Measurements from ENCODE around the gene A3GALT2.

The A3GALT2 gene

DNA sequence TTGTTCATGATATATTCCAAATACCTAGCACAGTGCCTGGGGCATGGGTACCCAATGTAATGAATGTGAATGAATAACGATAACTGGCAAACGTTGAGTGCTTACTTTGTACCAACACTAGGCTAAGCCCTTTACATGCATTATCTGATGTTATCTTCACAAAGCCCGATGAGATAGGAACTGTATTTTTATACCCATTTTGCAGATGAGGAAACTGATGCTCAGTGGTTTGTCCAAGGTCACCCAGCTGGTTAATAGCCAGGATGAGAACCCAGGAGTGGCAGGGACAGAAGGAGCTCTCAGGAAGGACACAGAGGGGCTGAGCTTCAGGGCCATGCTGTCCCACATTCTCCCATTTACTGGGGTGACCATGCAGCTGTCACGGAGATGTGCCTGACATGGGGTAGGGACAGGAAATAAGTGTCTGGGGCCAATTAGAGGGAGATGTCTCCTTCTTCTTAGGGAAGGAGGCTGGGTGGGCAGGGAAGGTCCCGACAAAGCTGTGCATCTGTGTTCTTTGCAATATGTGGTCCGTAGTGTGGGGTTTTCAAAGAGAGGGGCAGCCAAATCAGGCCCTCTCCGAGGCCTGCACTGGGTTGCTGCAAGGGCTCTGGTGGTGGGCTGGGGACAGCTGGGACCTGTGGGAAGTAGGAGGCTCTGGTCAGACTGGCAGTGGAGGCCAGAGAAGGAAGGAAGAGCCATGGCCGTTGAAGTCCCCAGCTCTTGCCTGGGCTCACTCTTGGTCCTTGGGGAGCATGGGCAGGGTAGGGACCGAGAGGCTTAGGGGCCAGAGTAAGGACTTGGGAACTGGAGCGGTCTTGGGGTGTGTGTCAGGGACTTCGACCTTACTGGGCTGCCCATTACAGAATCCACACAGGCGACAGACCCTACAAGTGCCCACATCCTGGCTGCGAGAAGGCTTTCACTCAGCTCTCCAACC, 26.6 kb downstream of the A3GALT2 start:
- no peak for TF ChIP-seq FOXP2 (optimal IDR thresholded peaks at IDR 0.05; ENCODE audit: borderline replicate concordance, extremely low read depth, extremely low read length, insufficient read depth)
- no peak for TF ChIP-seq POLR2AphosphoS5 (IDR thresholded peaks at IDR 0.05; ENCODE audit: low read depth, low read length)
- no peak for TF ChIP-seq SIN3A (IDR thresholded peaks at IDR 0.05; ENCODE audit: borderline replicate concordance, insufficient read depth, low read length)
- no peak for TF ChIP-seq TAF1 (IDR thresholded peaks at IDR 0.05; ENCODE audit: borderline replicate concordance, insufficient read depth, low read length)

DNA sequence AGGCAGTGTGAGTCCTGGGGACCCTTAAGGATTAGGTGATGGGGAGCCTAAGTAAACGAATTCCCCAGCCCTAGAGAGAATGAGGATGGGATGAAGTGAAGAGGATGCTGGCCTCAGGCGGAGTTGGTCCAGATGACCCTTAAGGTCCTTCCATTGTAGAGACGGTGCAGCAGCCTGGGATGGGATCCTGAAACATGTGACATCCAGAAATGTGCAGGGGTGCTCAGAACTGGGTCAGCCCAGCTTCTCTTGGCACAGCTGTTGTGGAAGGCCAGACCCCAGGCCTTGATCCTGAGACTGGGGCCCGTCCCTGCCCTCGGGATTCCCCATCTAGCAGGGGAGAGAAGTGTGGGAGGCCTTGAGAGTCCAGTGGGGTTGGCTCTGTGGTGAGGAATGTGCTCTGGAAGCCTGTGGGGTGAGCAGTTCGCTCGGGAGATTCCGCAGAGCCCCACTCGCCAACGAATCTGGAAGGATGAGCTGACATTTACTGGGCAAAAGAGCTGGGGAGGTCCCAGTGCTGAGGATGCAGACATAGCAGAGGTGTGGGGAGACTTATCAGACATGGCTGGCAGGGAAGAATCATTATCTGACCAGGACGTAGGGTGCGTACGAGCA, 28.1 kb downstream of the A3GALT2 start:
- TF ChIP-seq, protein P1, sequence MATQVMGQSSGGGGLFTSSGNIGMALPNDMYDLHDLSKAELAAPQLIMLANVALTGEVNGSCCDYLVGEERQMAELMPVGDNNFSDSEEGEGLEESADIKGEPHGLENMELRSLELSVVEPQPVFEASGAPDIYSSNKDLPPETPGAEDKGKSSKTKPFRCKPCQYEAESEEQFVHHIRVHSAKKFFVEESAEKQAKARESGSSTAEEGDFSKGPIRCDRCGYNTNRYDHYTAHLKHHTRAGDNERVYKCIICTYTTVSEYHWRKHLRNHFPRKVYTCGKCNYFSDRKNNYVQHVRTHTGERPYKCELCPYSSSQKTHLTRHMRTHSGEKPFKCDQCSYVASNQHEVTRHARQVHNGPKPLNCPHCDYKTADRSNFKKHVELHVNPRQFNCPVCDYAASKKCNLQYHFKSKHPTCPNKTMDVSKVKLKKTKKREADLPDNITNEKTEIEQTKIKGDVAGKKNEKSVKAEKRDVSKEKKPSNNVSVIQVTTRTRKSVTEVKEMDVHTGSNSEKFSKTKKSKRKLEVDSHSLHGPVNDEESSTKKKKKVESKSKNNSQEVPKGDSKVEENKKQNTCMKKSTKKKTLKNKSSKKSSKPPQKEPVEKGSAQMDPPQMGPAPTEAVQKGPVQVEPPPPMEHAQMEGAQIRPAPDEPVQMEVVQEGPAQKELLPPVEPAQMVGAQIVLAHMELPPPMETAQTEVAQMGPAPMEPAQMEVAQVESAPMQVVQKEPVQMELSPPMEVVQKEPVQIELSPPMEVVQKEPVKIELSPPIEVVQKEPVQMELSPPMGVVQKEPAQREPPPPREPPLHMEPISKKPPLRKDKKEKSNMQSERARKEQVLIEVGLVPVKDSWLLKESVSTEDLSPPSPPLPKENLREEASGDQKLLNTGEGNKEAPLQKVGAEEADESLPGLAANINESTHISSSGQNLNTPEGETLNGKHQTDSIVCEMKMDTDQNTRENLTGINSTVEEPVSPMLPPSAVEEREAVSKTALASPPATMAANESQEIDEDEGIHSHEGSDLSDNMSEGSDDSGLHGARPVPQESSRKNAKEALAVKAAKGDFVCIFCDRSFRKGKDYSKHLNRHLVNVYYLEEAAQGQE (IDR thresholded peaks at IDR 0.05; ENCODE audit: insufficient read depth in 1 of 2, low read depth in 2 of 2, low read length in 2 of 2) = no peak
- TF ChIP-seq POLR2AphosphoS5 (IDR thresholded peaks at IDR 0.05; ENCODE audit: low read depth, low read length) (no peak), SIN3A (IDR thresholded peaks at IDR 0.05; ENCODE audit: borderline replicate concordance, insufficient read depth, low read length) (no peak), FOXP2 (optimal IDR thresholded peaks at IDR 0.05; ENCODE audit: borderline replicate concordance, extremely low read depth, extremely low read length, insufficient read depth) (no peak)

DNA sequence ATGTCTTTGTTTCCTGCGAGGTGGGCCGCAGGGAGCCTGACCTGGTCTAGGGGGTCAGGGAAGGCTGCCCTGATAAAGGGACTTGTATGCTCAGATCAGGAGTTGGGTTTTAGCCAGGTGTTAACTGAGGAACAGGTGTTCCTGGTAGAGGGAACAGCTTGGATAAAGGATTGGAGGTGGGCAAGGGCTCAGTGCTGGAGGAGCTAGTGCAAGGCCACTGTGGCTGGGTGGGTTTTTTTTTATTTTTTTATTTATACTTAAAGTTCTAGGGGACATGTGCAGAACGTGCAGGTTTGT, 31.1 kb downstream of the A3GALT2 start:
- TF ChIP-seq FOXP2 (optimal IDR thresholded peaks at IDR 0.05; ENCODE audit: borderline replicate concordance, extremely low read depth, extremely low read length, insufficient read depth) (no peak), TAF1 (IDR thresholded peaks at IDR 0.05; ENCODE audit: borderline replicate concordance, insufficient read depth, low read length) (no peak), SIN3A (IDR thresholded peaks at IDR 0.05; ENCODE audit: borderline replicate concordance, insufficient read depth, low read length) (no peak), POLR2AphosphoS5 (IDR thresholded peaks at IDR 0.05; ENCODE audit: low read depth, low read length) (no peak)
- TF ChIP-seq, protein P1 (IDR thresholded peaks at IDR 0.05; ENCODE audit: insufficient read depth in 1 of 2, low read depth in 2 of 2, low read length in 2 of 2) = no peak

DNA sequence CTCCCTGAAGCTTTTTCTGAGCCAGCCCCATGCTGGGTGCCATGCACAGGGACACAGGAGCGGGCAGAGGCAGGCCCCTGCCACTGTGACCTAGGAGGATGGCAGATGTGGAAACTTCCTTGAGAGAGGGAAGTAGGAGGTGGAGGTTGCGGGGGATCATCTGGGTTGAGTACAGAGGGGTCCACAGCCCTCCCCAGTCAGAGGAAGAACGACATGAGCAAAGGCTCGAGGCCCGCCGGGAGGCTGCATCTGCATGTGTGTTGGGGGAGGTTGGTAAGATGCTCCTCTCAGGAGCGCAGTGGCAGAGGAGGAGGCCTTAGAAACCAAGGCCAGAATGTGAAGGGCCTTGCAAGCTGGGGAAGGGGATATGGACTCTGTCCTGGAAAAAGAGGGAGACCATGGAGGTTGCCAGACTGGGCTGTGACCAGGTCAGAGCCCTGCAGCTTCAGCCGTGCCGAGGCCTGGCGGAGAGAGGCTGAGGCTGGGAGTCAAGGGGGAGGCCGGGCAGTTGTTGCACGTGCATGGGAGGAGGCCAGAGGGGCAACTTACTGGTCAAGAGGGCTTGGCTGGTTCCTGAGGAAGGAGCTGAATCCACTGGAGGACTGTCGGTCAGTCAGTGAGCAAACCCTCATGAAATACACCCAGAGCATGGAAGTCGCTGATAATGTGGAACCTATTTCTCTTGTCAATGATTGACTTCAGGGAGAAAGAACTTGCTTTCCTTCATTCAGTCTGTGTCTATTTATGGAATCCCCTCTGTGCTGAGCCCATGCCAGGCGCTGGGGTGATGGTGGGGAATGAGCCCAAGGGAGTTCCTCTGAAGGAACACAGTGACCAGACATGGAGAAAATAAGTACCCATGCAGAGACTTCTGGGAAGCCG, 31.7 kb downstream of the A3GALT2 start:
- TF ChIP-seq SIN3A (IDR thresholded peaks at IDR 0.05; ENCODE audit: borderline replicate concordance, insufficient read depth, low read length) = no peak

DNA sequence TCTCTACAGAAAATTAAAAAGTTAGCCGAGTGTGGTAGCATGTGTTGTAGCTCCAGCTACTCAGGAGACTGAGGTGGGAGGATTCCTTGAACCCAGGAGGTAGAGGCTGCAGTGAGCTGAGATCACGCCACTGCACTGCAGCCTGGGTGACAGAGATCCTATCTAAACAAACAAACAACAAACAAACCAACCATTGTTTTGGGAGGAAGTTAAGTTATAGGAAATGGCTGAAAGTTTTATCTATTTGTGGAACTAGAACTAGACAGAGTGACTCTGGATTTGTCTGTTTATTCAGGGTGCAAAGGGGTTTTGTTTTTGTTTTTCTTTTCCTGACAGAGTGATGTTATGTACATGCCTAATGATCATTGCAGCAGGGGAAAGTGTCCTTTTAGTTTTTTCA, 33.6 kb downstream of the A3GALT2 start:
- TF ChIP-seq POLR2AphosphoS5 (IDR thresholded peaks at IDR 0.05; ENCODE audit: low read depth, low read length) = no peak
- no peak for TF ChIP-seq FOXP2 (optimal IDR thresholded peaks at IDR 0.05; ENCODE audit: borderline replicate concordance, extremely low read depth, extremely low read length, insufficient read depth)
- no peak for TF ChIP-seq SIN3A (IDR thresholded peaks at IDR 0.05; ENCODE audit: borderline replicate concordance, insufficient read depth, low read length)
- TF ChIP-seq TAF1 (IDR thresholded peaks at IDR 0.05; ENCODE audit: borderline replicate concordance, insufficient read depth, low read length) = no peak
- TF ChIP-seq, protein P1 (IDR thresholded peaks at IDR 0.05; ENCODE audit: insufficient read depth in 1 of 2, low read depth in 2 of 2, low read length in 2 of 2) = no peak
